HG03378 (cell line): ENCODE results near the gene ORMDL3.
"Not testable (repeated sequence)": the region's sequence is repeated elsewhere in the genome, so short reads cannot be mapped to it uniquely, and the experiment has no call there.

Experiments used
- ATAC-seq: cut with Tn5 transposase; IDR thresholded peaks from one replicate; pipeline ENCODE4 v1.9.1; 2021; ENCODE audit warnings: mild to moderate bottlenecking, moderate library complexity; ENCODE audit not compliant: unreplicated experiment

The ORMDL3 gene

GRCh38 chr17:39925282-39926134, 1.9 kb downstream of the ORMDL3 start:
- no peak for ATAC-seq

- no peak for ATAC-seq
Observed at GRCh38 chr17:39924691-39925055, 2.7 kb downstream of the ORMDL3 start.

GRCh38 chr17:39923836-39924690, 3.3 kb downstream of the ORMDL3 start:
- no peak for ATAC-seq

- no peak for ATAC-seq
Observed at GRCh38 chr17:39923230-39923629, 4.2 kb downstream of the ORMDL3 start.

GRCh38 chr17:39922006-39922405, 5.4 kb downstream of the ORMDL3 start:
- no peak for ATAC-seq

GRCh38 chr17:39921323-39921722, 6.1 kb downstream of the ORMDL3 start:
- no peak for ATAC-seq

- no peak for ATAC-seq
Observed at GRCh38 chr17:39920218-39921210, 6.9 kb downstream of the ORMDL3 start.

- no peak for ATAC-seq
Observed at GRCh38 chr17:39919087-39919683, 8.2 kb downstream of the ORMDL3 start.

- ATAC-seq: no peak
Observed at GRCh38 chr17:39916918-39917317, 10.5 kb downstream of the ORMDL3 start.

GRCh38 chr17:39915559-39915958, 11.8 kb downstream of the ORMDL3 start:
- ATAC-seq: no peak

- ATAC-seq: no peak
Observed at GRCh38 chr17:39913989-39914388, 13.4 kb downstream of the ORMDL3 start.

- no peak for ATAC-seq
Observed at GRCh38 chr17:39908789-39909352, 18.5 kb downstream of the ORMDL3 start.

- no peak for ATAC-seq
Observed at GRCh38 chr17:39904990-39905288, 22.5 kb downstream of the ORMDL3 start.

- no peak for ATAC-seq
Observed at GRCh38 chr17:39903158-39903884, 24.1 kb downstream of the ORMDL3 start.

- not testable (repeated sequence) for ATAC-seq
Observed at GRCh38 chr17:39902027-39902426, 25.4 kb downstream of the ORMDL3 start.

GRCh38 chr17:39899215-39899614, 28.2 kb downstream of the ORMDL3 start:
- no peak for ATAC-seq

- ATAC-seq: no peak
Observed at GRCh38 chr17:39898088-39898487, 29.3 kb downstream of the ORMDL3 start.

- ATAC-seq: no peak
Observed at GRCh38 chr17:39894681-39895376, 32.6 kb downstream of the ORMDL3 start.

- no peak for ATAC-seq
Observed at GRCh38 chr17:39889200-39889599, 38.2 kb downstream of the ORMDL3 start.
